ENCODE results near the gene NUTM1.

The NUTM1 gene

GRCh38 chr15:34342737-34343575 is at the start of gene NUTM1, which contains the start of gene NOP10:
Gene NUTM1, plus strand, starts transcription at chr15:34343315. Its CDS starts 382 bp downstream, at chr15:34343697.
Gene NOP10, minus strand, starts transcription at chr15:34343136. Its CDS starts 63 bp downstream, at chr15:34343073.
- DNase-seq = peak; percentile 88

DNA sequence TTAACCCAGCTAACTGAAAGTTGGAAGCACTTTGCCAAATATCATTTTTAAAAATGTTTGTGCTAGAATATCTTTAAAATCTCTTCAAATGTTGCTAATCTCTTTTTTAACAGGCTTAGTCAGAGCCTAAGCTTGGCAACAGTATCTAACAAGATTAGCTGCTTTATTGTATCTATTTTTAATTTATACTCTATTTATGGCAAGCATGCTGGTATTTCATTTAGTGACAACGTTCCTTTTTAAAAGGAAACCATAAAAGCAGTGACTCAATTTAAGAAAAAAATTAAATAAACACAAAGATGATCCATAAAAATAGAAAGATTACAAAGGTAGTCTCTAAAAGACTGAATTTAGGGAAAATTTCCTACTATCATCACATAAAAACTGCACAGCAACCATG is 46.1 kb upstream of the NUTM1 start:
- no peak for DNase-seq

GRCh38 chr15:34301058-34301457 is 42.1 kb upstream of the NUTM1 start:
- DNase-seq = no peak

- no peak for DNase-seq
Observed at GRCh38 chr15:34304613-34305012, 38.5 kb upstream of the NUTM1 start.

GRCh38 chr15:34311563-34311962 is 31.6 kb upstream of the NUTM1 start:
- DNase-seq = no peak

- no peak for DNase-seq
Observed at GRCh38 chr15:34314491-34315490, 28.3 kb upstream of the NUTM1 start.

GRCh38 chr15:34318277-34319079 is 24.6 kb upstream of the NUTM1 start:
- DNase-seq = no peak

GRCh38 chr15:34323217-34323616 is 19.9 kb upstream of the NUTM1 start:
- no peak for DNase-seq

GRCh38 chr15:34324933-34325332 is 18.2 kb upstream of the NUTM1 start:
- DNase-seq = no peak

- DNase-seq = no peak
Observed at GRCh38 chr15:34325368-34325767, 17.7 kb upstream of the NUTM1 start.

GRCh38 chr15:34327906-34328305 is 15.2 kb upstream of the NUTM1 start:
- no peak for DNase-seq

DNA sequence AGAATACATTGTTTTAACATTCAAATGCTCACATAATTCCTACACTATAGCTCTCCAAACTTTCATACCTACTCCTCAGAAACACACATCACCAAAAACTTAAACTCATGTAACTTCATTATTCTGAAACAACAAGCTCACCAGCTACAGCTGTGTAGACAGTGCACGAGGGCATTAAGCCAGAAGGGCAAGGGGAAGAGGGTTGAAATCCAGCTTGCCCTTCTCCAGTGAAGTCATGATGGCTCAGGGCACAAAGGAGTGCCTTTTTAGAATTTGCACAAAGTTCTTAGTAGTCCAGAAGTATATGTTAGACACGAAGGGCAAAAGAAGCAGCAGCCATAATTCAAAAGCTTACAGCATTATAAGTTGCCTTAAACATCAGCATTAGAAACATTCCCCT is 14.1 kb upstream of the NUTM1 start:
- DNase-seq = no peak

DNA sequence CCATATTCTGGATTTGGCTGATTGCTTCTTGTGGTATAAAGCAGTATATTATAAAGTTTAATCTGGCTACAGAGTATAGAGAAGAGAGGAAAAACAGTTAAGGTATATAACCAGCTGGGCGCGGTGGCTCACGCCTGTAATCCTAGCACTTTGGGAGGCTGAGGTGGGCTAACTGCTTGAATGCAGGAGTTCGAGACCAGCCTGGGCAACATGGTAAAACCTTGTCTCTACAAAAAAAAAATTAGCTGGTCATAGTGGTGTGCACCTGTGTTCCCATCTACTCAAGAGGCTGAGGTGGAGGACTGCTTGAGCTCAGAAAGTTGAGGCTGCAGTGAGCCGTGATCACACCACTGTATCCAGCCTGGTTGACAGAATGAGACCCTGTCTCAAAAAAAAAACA is 12.8 kb upstream of the NUTM1 start:
- DNase-seq = no peak

DNA sequence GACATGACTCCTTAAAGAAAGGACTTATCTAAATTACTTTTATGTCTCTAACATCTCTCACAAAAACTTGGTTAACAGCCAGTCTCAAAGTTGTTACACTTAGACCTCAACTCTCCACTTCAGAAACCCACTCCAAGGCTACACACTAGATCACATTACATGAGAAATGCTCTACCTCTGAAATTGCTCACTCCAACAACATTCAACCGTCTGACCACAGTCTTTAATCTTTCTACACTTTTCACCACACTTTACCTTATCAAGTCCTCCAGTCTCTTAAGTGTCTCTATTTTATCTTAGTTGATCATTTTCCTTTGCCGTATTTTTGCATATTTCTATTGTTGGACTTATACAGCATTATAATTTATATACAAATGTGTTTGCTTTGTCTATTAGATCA is 11.3 kb upstream of the NUTM1 start:
- no peak for DNase-seq

GRCh38 chr15:34332553-34333120 is 10.5 kb upstream of the NUTM1 start:
- no peak for DNase-seq

GRCh38 chr15:34334672-34335071 is 8.4 kb upstream of the NUTM1 start:
- no peak for DNase-seq

GRCh38 chr15:34335176-34336032 is 7.7 kb upstream of the NUTM1 start:
- DNase-seq = no peak

DNA sequence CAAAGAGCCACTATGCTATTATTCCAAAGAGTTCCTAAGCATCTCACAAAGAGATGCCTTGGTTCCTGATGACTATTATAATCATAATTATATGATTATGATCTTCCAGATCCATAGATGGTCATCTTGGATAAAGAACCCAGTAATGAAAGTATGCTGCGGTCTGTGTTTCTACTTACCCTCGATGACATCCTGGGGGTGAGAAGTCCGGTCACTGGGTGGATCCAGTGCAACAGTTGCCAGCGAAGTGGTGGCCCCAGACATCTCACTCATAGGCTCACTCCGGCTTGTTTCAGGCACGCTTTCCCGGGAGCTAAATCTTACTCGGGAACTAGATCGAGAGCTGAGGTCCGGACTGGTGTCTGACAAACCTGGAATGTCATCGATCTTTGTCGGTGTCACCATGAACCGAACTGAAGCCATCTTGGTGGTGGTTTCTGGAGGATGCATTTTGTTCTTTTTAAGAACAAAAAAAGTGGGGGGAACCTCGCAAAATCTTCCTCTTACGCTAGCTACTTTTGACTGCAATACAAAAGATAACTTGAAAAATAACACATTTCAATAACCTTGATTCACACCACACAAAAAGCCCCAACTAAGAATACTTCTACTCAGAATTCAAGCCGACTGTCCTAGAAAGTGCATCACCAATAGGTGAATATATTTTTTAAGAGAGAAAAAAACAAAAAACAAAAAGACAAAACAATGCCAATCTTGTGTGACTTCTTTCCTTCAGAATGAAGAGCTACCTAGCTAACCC is 6.7 kb upstream of the NUTM1 start:
- DNase-seq = no peak

DNA sequence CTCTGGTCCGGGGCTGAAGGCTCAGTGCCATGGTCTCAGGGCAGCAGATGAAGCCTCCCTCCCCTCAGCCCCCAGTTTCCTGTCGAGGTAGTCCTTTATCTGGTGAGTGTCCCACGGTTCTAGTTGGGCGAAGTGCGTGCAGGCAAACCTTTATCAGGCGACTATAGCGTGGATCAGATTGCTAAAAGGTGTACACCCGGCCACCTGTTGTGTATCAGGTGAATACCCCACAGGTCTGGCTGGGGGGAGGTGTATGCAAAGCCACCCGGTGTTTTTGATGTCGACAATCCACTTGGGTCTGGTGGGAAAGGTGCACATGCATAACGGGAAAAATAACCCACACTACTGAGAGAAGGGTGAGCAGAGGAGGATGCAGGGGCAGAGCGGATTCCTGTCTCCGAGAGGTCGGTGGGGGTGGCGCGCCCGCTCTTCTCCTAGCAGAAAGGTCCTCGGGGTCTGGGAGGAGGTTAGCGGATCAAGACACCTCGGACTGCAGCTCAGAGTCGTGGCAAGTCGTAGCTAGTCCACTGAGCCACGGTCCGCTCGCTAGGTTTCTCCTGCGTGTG is 6.0 kb upstream of the NUTM1 start:
- peak; percentile 20 for DNase-seq
